Natural killer cell (primary cell): Measurements from ENCODE around the gene FAM83B. TPM values are rescaled to one million over a fixed set of nuclear protein-coding genes. Genes with fewer than 3 reads are reported as not detected.
"Not testable (repeated sequence)": the region's sequence is repeated elsewhere in the genome, so short reads cannot be mapped to it uniquely, and the experiment has no call there.

ENCODE experiments used
- ATAC-seq, 3 donors: fragments of 150-1000 bp in 2 of 3; fragments of 200-7000 bp in 1 of 3; cut with Tn5 transposase; 1 replicate in 1 of 3; 2 replicates in 2 of 3; pipeline ENCODE4 v1.10.0; 2021; ENCODE audit warnings: mild to moderate bottlenecking in 2 of 3, moderate library complexity in 2 of 3
- DNase-seq, 2 donors: peaks; one replicate each; pipeline versions ENCODE4 v3.0.0 to v3.0.0-alpha.2; 2013 to 2021; ENCODE audit warnings: mixed read lengths in 1 of 2
- H3K27ac ChIP-seq: one replicate; pipeline ENCODE4 v1.5.1; 2013; ENCODE audit warnings: mild to moderate bottlenecking, low read length
- H3K27me3 ChIP-seq: one replicate; pipeline ENCODE4 v1.6.1; 2013; ENCODE audit warnings: low read length; ENCODE audit not compliant: control insufficient read depth, insufficient read depth
- H3K36me3 ChIP-seq: one replicate; pipeline ENCODE4 v1.6.1; 2013; ENCODE audit warnings: low read length; ENCODE audit not compliant: control insufficient read depth, insufficient read depth
- H3K4me1 ChIP-seq: one replicate; pipeline ENCODE4 v1.6.1; 2013; ENCODE audit warnings: low read length; ENCODE audit not compliant: control insufficient read depth, insufficient read depth
- H3K4me3 ChIP-seq: one replicate; pipeline ENCODE4 v1.5.1; 2013; ENCODE audit warnings: low read length
- H3K9me3 ChIP-seq: one replicate; pipeline ENCODE4 v1.6.1; 2013; ENCODE audit warnings: low read length; ENCODE audit not compliant: control insufficient read depth, insufficient read depth
- H3K27ac Mint-ChIP-seq, 2 donors: one replicate each; pipeline ENCODE4 v1.8.0; 2022; ENCODE audit warnings: mild to moderate bottlenecking in 2 of 2, mixed read lengths in 2 of 2, moderate library complexity in 1 of 2
- H3K27me3 Mint-ChIP-seq, 2 donors: one replicate each; pipeline ENCODE4 v1.8.0; 2022; ENCODE audit warnings: low read depth in 2 of 2, mixed read lengths in 2 of 2
- H3K36me3 Mint-ChIP-seq: one replicate; pipeline ENCODE4 v1.8.0; 2022; ENCODE audit warnings: mixed read lengths
- H3K4me1 Mint-ChIP-seq, 2 donors: one replicate each; pipeline ENCODE4 v1.8.0; 2022; ENCODE audit warnings: mixed read lengths in 2 of 2
- H3K4me3 Mint-ChIP-seq: one replicate; pipeline ENCODE4 v1.8.0; 2022; ENCODE audit warnings: mild to moderate bottlenecking, moderate library complexity, mixed read lengths
- H3K9me3 Mint-ChIP-seq, 2 donors: one replicate each; pipeline ENCODE4 v1.8.0; 2022; ENCODE audit warnings: mixed read lengths in 2 of 2
- CTCF ChIP-seq: fragments of 200-600 bp; IDR thresholded peaks from one replicate; pipeline ENCODE4 v1.8.0; 2022; ENCODE audit warnings: antibody characterized with exemption
- WGBS: methylation state at CpG from one replicate; pipeline ENCODE4 v1.1.7; 2013; ENCODE audit warnings: missing lambda C conversion rate; ENCODE audit not compliant: insufficient coverage; 5-methylcytosine and 5-hydroxymethylcytosine counted together
- intact Hi-C: fragments of 100-400 bp; cut with micrococcal nuclease; formaldehyde crosslinking; loops from one replicate; pipeline ENCODE4 v1.14.2; 2022
- total RNA-seq, 4 donors: library from RNA; stranded (reverse); fragments of 120-200 nt in 1 of 4; gene quantifications; one replicate each; pipeline versions ENCODE4 v1.2.3 to v1.2.4, GENCODE V29; 2013 to 2022

Gene FAM83B
- total RNA-seq, 3 donors from 2014 or later (not counting 1 experiment from before 2014, with no cell fraction given), result not detected

- Mint-ChIP-seq H3K4me1 (no peaks in the 10 kb centered on the region), H3K27me3 (no peaks in the 10 kb centered on the region), H3K36me3 (no peaks in the 10 kb centered on the region), H3K27ac (no peak overlapping the region), H3K9me3 (no peaks in the 10 kb centered on the region), H3K4me3 (no peak overlapping the region)
- Histone ChIP-seq H3K27me3 (no peaks in the 10 kb centered on the region), H3K9me3 (no peaks in the 10 kb centered on the region), H3K27ac (no peak overlapping the region), H3K4me1 (no peaks in the 10 kb centered on the region), H3K4me3 (no peak overlapping the region), H3K36me3 (no peaks in the 10 kb centered on the region)
- DNase-seq, result no peak
- ATAC-seq, result no peak
- TF ChIP-seq CTCF, result no peak
- intact Hi-C loops, result no loop called here
- no CpG with 5 or more reads among the region's 1 CpG for WGBS
Observed at GRCh38 chr6:54881067-54881730, 34.6 kb downstream of the FAM83B start.

GRCh38 chr6:54881891-54882290 is 35.3 kb downstream of the FAM83B start:
- H3K27me3 ChIP-seq, H3K4me1 ChIP-seq, H3K9me3 Mint-ChIP-seq, H3K4me3 Mint-ChIP-seq, H3K27ac Mint-ChIP-seq, H3K4me1 Mint-ChIP-seq, ATAC-seq, H3K36me3 ChIP-seq, H3K9me3 ChIP-seq, H3K27ac ChIP-seq, H3K27me3 Mint-ChIP-seq, H3K36me3 Mint-ChIP-seq, intact Hi-C loops, DNase-seq, H3K4me3 ChIP-seq: not testable (repeated sequence)
- WGBS, result 95% methylated on average over 2 of the region's 3 CpGs

GRCh38 chr6:54886932-54887584 is 40.5 kb downstream of the FAM83B start:
- no peak for ATAC-seq
- Histone ChIP-seq H3K36me3 (no peaks in the 10 kb centered on the region), H3K9me3 (no peaks in the 10 kb centered on the region), H3K27me3 (no peaks in the 10 kb centered on the region), H3K27ac (no peak overlapping the region), H3K4me1 (no peaks in the 10 kb centered on the region), H3K4me3 (no peak overlapping the region)
- 100% methylated on average over 1 of the region's 4 CpGs for WGBS
- Mint-ChIP-seq H3K36me3 (no peaks in the 10 kb centered on the region), H3K9me3 (peaks cover 0 to 4% of the 10 kb centered on the region in 2 donors), H3K27me3 (peaks cover 0 to 8% of the 10 kb centered on the region in 2 donors), H3K4me3 (no peak overlapping the region), H3K4me1 (no peaks in the 10 kb centered on the region), H3K27ac (no peak overlapping the region)
- DNase-seq, result no peak
- no peak for TF ChIP-seq CTCF
- intact Hi-C loops, result no loop called here

GRCh38 chr6:54891536-54891935 is 45.0 kb downstream of the FAM83B start:
- H3K27ac ChIP-seq, result no peak overlapping the region

More at GRCh38 chr6:54891536-54891935, 45.0 kb downstream of the FAM83B start:
- Mint-ChIP-seq H3K27me3 (peaks cover 0 to 8% of the 10 kb centered on the region in 2 donors), H3K36me3 (no peaks in the 10 kb centered on the region), H3K27ac (no peak overlapping the region), H3K4me3 (no peak overlapping the region), H3K9me3 (peaks cover 0 to 4% of the 10 kb centered on the region in 2 donors), H3K4me1 (no peaks in the 10 kb centered on the region)
- no peak for DNase-seq
- no peaks in the 10 kb centered on the region for H3K9me3 ChIP-seq
- H3K4me3 ChIP-seq, result no peak overlapping the region
- no peak for ATAC-seq
- intact Hi-C loops, result no loop called here
- 100% methylated on average over 1 of the region's 1 CpG for WGBS
- H3K36me3 ChIP-seq, result no peaks in the 10 kb centered on the region
- no peaks in the 10 kb centered on the region for H3K4me1 ChIP-seq
- no peak for TF ChIP-seq CTCF
- no peaks in the 10 kb centered on the region for H3K27me3 ChIP-seq
